ENCODE results near the gene TEX9. TPM values are rescaled to one million over a fixed set of nuclear protein-coding genes. Genes with fewer than 3 reads are reported as not detected.
"Not testable (repeated sequence)": the region's sequence is repeated elsewhere in the genome, so short reads cannot be mapped to it uniquely, and the experiment has no call there.

Gene TEX9
- total RNA-seq, 1 donor: 12.5 TPM

DNA sequence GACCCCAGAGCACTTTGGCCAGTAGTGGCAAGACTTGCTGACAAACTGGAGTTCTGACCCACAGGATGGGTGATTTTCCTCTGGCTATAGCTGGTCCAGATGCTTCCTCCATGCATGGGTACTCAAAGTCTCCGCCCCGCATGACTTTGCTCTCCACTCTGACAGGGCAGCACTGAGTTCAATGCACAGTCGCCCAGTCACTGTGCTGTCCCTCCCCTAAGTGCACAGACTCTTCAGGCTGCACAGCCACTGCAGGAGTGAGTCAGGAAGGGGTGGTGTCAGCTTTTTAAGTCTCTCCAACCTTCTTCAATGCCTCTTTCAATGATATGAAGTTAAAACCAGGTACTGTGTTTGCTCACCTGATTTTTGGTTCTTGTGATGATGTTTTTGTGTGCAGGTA is 17.8 kb downstream of the TEX9 start:
- no peak overlapping the region for H3K4me3 ChIP-seq (ENCODE audit: low read depth, low read length)
- DNase-seq (ENCODE audit: low read depth): no peak
- TF ChIP-seq, protein P1, sequence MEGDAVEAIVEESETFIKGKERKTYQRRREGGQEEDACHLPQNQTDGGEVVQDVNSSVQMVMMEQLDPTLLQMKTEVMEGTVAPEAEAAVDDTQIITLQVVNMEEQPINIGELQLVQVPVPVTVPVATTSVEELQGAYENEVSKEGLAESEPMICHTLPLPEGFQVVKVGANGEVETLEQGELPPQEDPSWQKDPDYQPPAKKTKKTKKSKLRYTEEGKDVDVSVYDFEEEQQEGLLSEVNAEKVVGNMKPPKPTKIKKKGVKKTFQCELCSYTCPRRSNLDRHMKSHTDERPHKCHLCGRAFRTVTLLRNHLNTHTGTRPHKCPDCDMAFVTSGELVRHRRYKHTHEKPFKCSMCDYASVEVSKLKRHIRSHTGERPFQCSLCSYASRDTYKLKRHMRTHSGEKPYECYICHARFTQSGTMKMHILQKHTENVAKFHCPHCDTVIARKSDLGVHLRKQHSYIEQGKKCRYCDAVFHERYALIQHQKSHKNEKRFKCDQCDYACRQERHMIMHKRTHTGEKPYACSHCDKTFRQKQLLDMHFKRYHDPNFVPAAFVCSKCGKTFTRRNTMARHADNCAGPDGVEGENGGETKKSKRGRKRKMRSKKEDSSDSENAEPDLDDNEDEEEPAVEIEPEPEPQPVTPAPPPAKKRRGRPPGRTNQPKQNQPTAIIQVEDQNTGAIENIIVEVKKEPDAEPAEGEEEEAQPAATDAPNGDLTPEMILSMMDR (IDR thresholded peaks at IDR 0.05; ENCODE audit: insufficient read depth, low read length): no peak

DNA sequence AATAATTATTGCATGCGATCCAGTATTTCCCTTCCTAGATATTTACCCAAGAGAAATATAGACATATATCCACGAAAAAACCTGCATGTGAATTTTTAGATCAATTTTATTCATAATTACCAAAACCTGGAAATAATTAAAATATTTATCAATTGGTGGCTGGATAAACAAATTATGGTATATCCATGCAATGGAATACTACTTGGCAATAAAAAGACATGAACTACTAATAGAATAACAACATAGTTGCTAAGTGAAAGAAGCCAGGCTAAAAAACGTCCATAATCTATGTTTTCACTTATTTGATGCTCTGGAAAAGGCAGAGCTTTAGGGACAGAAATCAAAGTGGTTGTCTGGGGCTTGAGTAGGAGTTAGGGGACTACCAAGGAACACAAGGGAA is 20.7 kb downstream of the TEX9 start:
- no peak for DNase-seq (ENCODE audit: low read depth)
- no peak overlapping the region for H3K4me3 ChIP-seq (ENCODE audit: low read depth, low read length)
- TF ChIP-seq, protein P1 (IDR thresholded peaks at IDR 0.05; ENCODE audit: insufficient read depth, low read length): no peak

DNA sequence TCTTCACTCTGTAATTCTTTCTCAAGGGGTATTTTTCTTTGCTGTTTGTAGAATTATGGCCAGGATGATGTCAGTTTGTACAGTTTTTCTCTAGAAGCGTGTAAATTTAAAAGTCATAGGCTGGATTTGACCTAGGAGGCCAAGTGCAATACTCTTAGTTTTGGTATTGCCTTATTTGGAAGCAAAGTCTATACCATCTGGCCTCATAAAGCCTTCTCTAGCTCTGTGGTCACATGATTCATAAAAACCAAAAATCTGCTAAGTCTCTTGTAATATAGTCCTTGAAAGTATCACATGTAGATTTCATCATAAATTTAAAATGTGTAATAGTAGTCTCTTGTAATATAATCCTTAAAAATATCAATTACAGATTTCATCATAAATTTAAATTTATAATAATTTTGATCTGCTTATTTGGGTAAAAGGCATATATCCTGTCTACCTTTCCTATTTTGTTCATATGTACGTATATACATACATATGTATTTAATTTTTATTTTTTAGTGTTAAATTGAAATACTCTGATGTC is 25.6 kb downstream of the TEX9 start:
- no peak for DNase-seq (ENCODE audit: low read depth)
- H3K4me3 ChIP-seq (ENCODE audit: low read depth, low read length): no peak overlapping the region
- TF ChIP-seq, protein P1 (IDR thresholded peaks at IDR 0.05; ENCODE audit: insufficient read depth, low read length): no peak

DNA sequence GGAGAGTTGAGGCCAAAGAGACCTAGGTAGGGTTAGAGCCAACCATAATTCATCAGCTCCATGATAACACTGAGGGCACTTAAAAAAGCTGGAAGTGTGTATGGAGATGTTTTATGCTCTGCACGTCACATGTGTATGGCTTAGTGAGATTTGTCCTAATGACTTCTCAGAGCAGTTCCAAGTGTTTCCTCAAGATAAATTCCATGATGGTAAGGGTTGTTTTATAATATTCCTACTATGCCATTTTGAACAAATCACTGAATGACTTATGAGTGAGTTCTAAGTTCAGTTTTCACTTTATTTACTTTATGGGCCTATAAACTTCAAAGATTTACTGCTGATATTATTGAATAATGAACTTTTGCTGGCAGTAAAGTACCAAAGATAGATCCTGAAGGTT is 28.1 kb downstream of the TEX9 start:
- TF ChIP-seq, protein P1 (IDR thresholded peaks at IDR 0.05; ENCODE audit: insufficient read depth, low read length): no peak
- H3K4me3 ChIP-seq (ENCODE audit: low read depth, low read length): no peak overlapping the region
- DNase-seq (ENCODE audit: low read depth): no peak

DNA sequence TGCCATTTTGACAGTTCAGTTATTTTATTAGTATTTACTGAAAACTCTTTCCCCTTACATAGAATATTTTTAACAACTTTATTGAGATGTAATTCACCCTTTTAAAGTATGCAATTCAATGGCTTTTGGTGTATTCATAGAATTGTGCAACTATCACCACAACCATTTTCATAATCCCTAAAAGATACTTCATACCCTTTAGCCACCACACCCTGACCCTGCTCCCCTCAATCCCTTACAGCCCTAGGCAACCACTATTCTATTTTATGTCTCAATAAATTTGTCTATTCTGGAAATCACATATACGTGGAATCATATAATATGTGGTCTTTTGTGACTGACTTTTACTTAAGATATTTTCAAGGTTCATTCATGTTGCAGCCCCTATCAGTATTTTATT is 29.7 kb downstream of the TEX9 start:
- no peak for DNase-seq (ENCODE audit: low read depth)
- TF ChIP-seq, protein P1 (IDR thresholded peaks at IDR 0.05; ENCODE audit: insufficient read depth, low read length): no peak
- H3K4me3 ChIP-seq (ENCODE audit: low read depth, low read length): no peak overlapping the region

DNA sequence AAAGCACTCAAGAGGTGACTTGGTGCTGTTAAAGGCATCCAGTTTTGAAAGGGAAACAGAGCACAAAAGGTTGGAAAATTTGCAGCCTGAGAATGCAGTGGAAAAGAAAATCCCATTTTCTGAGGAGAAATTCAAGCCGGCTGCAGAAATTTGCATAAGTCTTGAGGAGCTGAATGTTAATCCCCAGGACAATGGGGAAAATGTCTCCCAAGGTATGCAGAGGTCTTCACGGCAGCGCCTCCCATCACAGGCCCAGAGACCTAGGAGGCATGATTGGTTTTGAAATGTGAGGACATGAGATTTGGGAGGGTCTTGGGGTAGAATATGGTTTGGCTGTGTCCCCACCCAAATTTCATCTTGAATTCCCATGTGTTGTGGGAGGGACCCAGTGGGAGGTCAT is 32.1 kb downstream of the TEX9 start:
- not testable (repeated sequence) for H3K4me3 ChIP-seq (ENCODE audit: low read depth, low read length); DNase-seq (ENCODE audit: low read depth)

DNA sequence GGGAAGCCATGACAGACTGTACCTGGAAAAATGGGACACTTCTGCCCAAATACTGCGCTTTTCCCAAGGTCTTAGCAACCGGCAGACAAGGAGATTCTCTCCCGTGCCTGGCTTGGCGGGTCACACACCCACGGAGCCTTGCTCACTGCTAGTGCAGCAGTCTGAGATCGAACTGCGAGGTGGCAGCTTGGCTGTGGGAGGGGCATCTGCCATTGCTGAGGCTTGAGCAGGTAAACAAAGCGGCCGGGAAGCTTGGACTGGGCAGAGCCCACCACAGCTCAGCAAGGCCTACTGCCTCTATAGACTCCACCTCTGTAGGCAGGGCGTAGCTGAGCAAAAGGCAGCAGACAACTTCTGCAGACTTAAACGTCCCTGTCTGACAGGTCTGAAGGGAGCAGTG is 34.0 kb downstream of the TEX9 start:
- not testable (repeated sequence) for DNase-seq (ENCODE audit: low read depth); H3K4me3 ChIP-seq (ENCODE audit: low read depth, low read length)

DNA sequence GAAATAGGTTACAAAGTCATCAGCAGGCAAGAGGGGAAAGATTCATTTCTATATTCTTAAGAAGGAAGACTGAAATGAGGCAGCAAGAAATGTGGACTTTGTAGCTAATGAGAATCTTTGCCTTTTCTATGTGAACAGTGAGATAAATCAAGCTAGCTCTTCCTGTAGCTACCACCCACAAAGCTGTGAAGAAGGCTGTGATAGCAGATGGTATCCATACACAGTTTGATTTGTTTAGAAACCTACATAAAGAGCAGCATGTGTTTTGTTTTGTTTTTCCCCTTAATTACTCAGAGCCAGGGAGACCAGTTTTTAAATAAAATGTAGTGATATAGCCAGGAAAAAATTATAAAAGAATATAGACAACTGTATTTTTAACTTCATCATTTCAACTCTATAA is 45.5 kb downstream of the TEX9 start:
- DNase-seq (ENCODE audit: low read depth): no peak
- TF ChIP-seq, protein P1 (IDR thresholded peaks at IDR 0.05; ENCODE audit: insufficient read depth, low read length): no peak
- no peak overlapping the region for H3K4me3 ChIP-seq (ENCODE audit: low read depth, low read length)
